ENCODE data around the gene TP53TG3D.
"Not testable (repeated sequence)": the region's sequence is repeated elsewhere in the genome, so short reads cannot be mapped to it uniquely, and the experiment has no call there.

The TP53TG3D gene

GRCh38 chr16:32252986-32253385, at the start of gene TP53TG3D:
TSS of gene TP53TG3D (plus strand) at chr16:32253286. CDS start at chr16:32253354, 68 bp downstream.
- DNase-seq = not testable (repeated sequence)

- DNase-seq = not testable (repeated sequence)
These were observed 421 bp downstream of the TP53TG3D start for GRCh38 chr16:32253507-32253906.

GRCh38 chr16:32261526-32261925, 8.4 kb downstream of the TP53TG3D start:
- not testable (repeated sequence) for DNase-seq

- DNase-seq = not testable (repeated sequence)
These were observed 10.5 kb downstream of the TP53TG3D start for GRCh38 chr16:32263552-32263951.

GRCh38 chr16:32281910-32282309, 28.8 kb downstream of the TP53TG3D start:
- DNase-seq = not testable (repeated sequence)

- DNase-seq = not testable (repeated sequence)
These were observed 29.9 kb downstream of the TP53TG3D start for GRCh38 chr16:32283024-32283423.

GRCh38 chr16:32283917-32284495, 30.9 kb downstream of the TP53TG3D start:
- not testable (repeated sequence) for DNase-seq

- not testable (repeated sequence) for DNase-seq
These were observed 32.0 kb downstream of the TP53TG3D start for GRCh38 chr16:32284800-32285796.

GRCh38 chr16:32286193-32286592, 33.1 kb downstream of the TP53TG3D start:
- not testable (repeated sequence) for DNase-seq

GRCh38 chr16:32287743-32288142, 34.7 kb downstream of the TP53TG3D start:
- not testable (repeated sequence) for DNase-seq

- not testable (repeated sequence) for DNase-seq
These were observed 36.1 kb downstream of the TP53TG3D start for GRCh38 chr16:32289197-32289596.

- not testable (repeated sequence) for DNase-seq
These were observed 49.7 kb downstream of the TP53TG3D start for GRCh38 chr16:32302776-32303175.

Data from hippocampal formation (tissue), 2 donors.